Liver (tissue), 9 donors: ENCODE results near the gene GUCY1A1. TPM values are rescaled to one million over a fixed set of nuclear protein-coding genes. Genes with fewer than 3 reads are reported as not detected.
A peak's percentile ranks its signal among the peaks of the same experiment; 100 is the strongest.

Experiments
- DNase-seq: peaks from one replicate; pipeline ENCODE4 v3.0.0-alpha.2; 2017; ENCODE audit warnings: low spot score
- H3K27ac ChIP-seq, 2 donors: one replicate each; pipeline ENCODE4 v1.7.0; 2013; ENCODE audit warnings: inconsistent platforms in 2 of 2, low read length in 2 of 2, control low read depth in 1 of 2, low read depth in 1 of 2, mild to moderate bottlenecking in 1 of 2
- H3K27me3 ChIP-seq, 4 donors: one replicate each; pipeline versions ENCODE4 v1.6.1 to v1.7.0; 2013; ENCODE audit warnings: low read length in 3 of 4, inconsistent platforms in 1 of 4, mild to moderate bottlenecking in 1 of 4, moderate library complexity in 1 of 4; ENCODE audit not compliant: control insufficient read depth in 4 of 4, insufficient read depth in 4 of 4
- H3K36me3 ChIP-seq, 4 donors: one replicate each; pipeline versions ENCODE4 v1.6.1 to v1.7.0; 2013; ENCODE audit warnings: low read length in 3 of 4, mild to moderate bottlenecking in 3 of 4, low read depth in 1 of 4, moderate library complexity in 1 of 4; ENCODE audit not compliant: control insufficient read depth in 4 of 4, insufficient read depth in 3 of 4
- H3K4me1 ChIP-seq, 4 donors: one replicate each; pipeline versions ENCODE4 v1.6.1 to v1.7.0; 2013; ENCODE audit warnings: low read length in 3 of 4, mild to moderate bottlenecking in 3 of 4, moderate library complexity in 1 of 4; ENCODE audit not compliant: control insufficient read depth in 4 of 4, insufficient read depth in 4 of 4
- H3K4me3 ChIP-seq, 3 donors: one replicate each; pipeline versions ENCODE4 v1.6.1 to v1.7.0; 2013; ENCODE audit warnings: low read length in 3 of 3, control low read depth in 1 of 3, low read depth in 1 of 3, mild to moderate bottlenecking in 1 of 3
- H3K9ac ChIP-seq, 2 donors: one replicate each; pipeline ENCODE4 v1.7.0; 2013; ENCODE audit warnings: low read length in 2 of 2, mild to moderate bottlenecking in 2 of 2, moderate library complexity in 2 of 2, control low read depth in 1 of 2, low read depth in 1 of 2
- H3K9me3 ChIP-seq, 4 donors: one replicate each; pipeline versions ENCODE4 v1.6.1 to v1.7.0; 2013; ENCODE audit warnings: low read length in 3 of 4; ENCODE audit not compliant: control insufficient read depth in 4 of 4
- EGR1 ChIP-seq, 2 donors: IDR thresholded peaks; 2 replicates each; pipeline ENCODE4 v1.6.1; 2016 to 2018; ENCODE audit warnings: antibody characterized with exemption in 2 of 2, low read depth in 2 of 2
- FOXA1 ChIP-seq: IDR thresholded peaks from 2 replicates; pipeline ENCODE4 v1.6.1; 2016; ENCODE audit warnings: antibody characterized with exemption
- GABPA ChIP-seq, 2 donors: IDR thresholded peaks in 1 of 2; conservative IDR thresholded peaks in 1 of 2; 2 replicates each; pipeline ENCODE4 v1.6.1; 2016; ENCODE audit warnings: antibody characterized with exemption in 2 of 2, mild to moderate bottlenecking in 1 of 2, moderate library complexity in 1 of 2
- HNF4A ChIP-seq, 2 donors: conservative IDR thresholded peaks; 2 replicates each; pipeline ENCODE4 v1.6.1; 2016; ENCODE audit warnings: antibody characterized with exemption in 2 of 2, mild to moderate bottlenecking in 2 of 2
- HNF4G ChIP-seq: IDR thresholded peaks from 2 replicates; pipeline ENCODE4 v1.6.1; 2016; ENCODE audit warnings: antibody characterized with exemption
- JUND ChIP-seq, 2 donors: IDR thresholded peaks; 2 replicates each; pipeline ENCODE4 v1.6.1; 2016; ENCODE audit warnings: antibody characterized with exemption in 2 of 2
- MAX ChIP-seq: IDR thresholded peaks from 2 replicates; pipeline ENCODE4 v1.6.1; 2016; ENCODE audit warnings: antibody characterized with exemption
- NR2F2 ChIP-seq: IDR thresholded peaks from 2 replicates; pipeline ENCODE4 v1.6.1; 2016; ENCODE audit warnings: antibody characterized with exemption
- RAD21 ChIP-seq, 2 donors: IDR thresholded peaks; 2 replicates each; pipeline ENCODE4 v1.6.1; 2016; ENCODE audit warnings: antibody characterized with exemption in 2 of 2, mild to moderate bottlenecking in 2 of 2
- RXRA ChIP-seq, 2 donors: IDR thresholded peaks; 2 replicates each; pipeline ENCODE4 v1.6.1; 2017 to 2018; ENCODE audit warnings: antibody characterized with exemption in 2 of 2, mild to moderate bottlenecking in 1 of 2
- SP1 ChIP-seq: IDR thresholded peaks from 2 replicates; pipeline ENCODE4 v1.6.1; 2018; ENCODE audit warnings: antibody characterized with exemption, mild to moderate bottlenecking
- TAF1 ChIP-seq: conservative IDR thresholded peaks from 2 replicates; pipeline ENCODE4 v1.6.1; 2016; ENCODE audit warnings: antibody characterized with exemption, mild to moderate bottlenecking
- YY1 ChIP-seq: IDR thresholded peaks from 2 replicates; pipeline ENCODE4 v1.6.1; 2016; ENCODE audit warnings: antibody characterized with exemption, mild to moderate bottlenecking
- WGBS: extraction: QIAGEN DNeasy Blood & Tissue Kit; methylation state at CpG from one replicate; pipeline ENCODE4 v1.1.7; 2013; 5-methylcytosine and 5-hydroxymethylcytosine counted together
- polyA plus RNA-seq, 2 donors: library from polyadenylated mRNA; stranded (reverse) in 1 of 2; unstranded in 1 of 2; fragments of 200-250 nt in 1 of 2; fragments of >200 nt in 1 of 2; fragmentation: Nextera tagmentation in 1 of 2; extraction: Ambion mirVana in 1 of 2; gene quantifications; one replicate each; pipeline versions ENCODE4 v1.2.1 to v1.2.3, GENCODE V29; 2013 to 2015
- total RNA-seq, 2 donors: library from RNA; depleted of rRNA; stranded (reverse); fragments of >200 nt; gene quantifications; one replicate each; pipeline ENCODE4 v1.2.3, GENCODE V29; 2014
- TF ChIP-seq, protein P1 (sequence below): fragments of 150-350 bp; IDR thresholded peaks from 2 replicates; pipeline ENCODE4 v1.5.1; 2017; ENCODE audit warnings: improper control_type of control experiment, low read depth, low read length; ENCODE audit not compliant: missing input control
- TF ChIP-seq, protein P2 (sequence below): IDR thresholded peaks from 2 replicates; pipeline ENCODE4 v1.6.1; 2016; ENCODE audit warnings: antibody characterized with exemption
- TF ChIP-seq, protein P3 (sequence below): IDR thresholded peaks from 2 replicates; pipeline ENCODE4 v1.6.1; 2016; ENCODE audit warnings: antibody characterized with exemption
- donor health status: healthy.
- donor health status: healthy.
- donor health status: healthy.
- donor health status: healthy.
- donor health status: healthy.

GUCY1A1 gene
- total and polyA plus RNA-seq, 4 donors, result 2.8 to 13.5 (median 7.6) TPM

DNA sequence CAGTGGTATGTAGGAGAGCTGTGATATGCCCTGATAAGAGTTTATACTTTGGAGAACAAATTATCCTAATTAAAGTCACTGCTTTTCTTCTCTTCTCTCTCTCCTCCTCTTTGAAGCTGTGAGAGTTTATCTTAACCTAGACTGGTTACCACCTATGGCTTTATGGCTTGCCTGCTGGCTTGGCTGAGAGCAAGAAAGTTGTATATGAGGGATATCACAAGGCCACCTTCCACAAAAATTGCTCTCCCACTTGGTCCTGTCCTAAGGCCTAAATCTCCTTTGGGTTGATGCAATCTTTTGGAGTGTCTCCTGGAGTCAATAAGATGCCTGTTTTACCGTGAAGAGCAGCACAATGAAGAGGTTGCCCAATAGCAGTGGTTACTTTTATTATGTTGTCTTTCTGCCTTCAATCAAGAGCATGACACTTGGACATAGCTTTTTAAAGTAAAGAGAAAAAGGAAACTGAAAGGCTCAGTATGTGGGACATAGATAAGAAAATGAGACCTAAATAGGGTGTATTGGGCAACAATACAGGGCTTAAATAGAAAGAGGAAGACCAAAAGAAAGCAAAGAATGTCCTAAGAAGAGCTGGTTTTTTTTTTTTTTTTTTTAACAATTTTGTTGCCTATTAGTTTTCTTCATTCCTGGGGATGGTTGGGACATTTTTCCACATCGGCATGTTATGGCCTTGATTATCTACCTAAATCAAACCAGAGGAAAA lies 9.2 kb downstream of the GUCY1A1 start (continued):
- TF ChIP-seq, protein P1, sequence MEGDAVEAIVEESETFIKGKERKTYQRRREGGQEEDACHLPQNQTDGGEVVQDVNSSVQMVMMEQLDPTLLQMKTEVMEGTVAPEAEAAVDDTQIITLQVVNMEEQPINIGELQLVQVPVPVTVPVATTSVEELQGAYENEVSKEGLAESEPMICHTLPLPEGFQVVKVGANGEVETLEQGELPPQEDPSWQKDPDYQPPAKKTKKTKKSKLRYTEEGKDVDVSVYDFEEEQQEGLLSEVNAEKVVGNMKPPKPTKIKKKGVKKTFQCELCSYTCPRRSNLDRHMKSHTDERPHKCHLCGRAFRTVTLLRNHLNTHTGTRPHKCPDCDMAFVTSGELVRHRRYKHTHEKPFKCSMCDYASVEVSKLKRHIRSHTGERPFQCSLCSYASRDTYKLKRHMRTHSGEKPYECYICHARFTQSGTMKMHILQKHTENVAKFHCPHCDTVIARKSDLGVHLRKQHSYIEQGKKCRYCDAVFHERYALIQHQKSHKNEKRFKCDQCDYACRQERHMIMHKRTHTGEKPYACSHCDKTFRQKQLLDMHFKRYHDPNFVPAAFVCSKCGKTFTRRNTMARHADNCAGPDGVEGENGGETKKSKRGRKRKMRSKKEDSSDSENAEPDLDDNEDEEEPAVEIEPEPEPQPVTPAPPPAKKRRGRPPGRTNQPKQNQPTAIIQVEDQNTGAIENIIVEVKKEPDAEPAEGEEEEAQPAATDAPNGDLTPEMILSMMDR, result no peak
- TF ChIP-seq TAF1 (no peak), GABPA (IDR thresholded peaks at IDR 0.05 in 1 of 2, conservative IDR thresholded peaks at IDR 0.05 in 1 of 2) (no peak)
- TF ChIP-seq, protein P2, sequence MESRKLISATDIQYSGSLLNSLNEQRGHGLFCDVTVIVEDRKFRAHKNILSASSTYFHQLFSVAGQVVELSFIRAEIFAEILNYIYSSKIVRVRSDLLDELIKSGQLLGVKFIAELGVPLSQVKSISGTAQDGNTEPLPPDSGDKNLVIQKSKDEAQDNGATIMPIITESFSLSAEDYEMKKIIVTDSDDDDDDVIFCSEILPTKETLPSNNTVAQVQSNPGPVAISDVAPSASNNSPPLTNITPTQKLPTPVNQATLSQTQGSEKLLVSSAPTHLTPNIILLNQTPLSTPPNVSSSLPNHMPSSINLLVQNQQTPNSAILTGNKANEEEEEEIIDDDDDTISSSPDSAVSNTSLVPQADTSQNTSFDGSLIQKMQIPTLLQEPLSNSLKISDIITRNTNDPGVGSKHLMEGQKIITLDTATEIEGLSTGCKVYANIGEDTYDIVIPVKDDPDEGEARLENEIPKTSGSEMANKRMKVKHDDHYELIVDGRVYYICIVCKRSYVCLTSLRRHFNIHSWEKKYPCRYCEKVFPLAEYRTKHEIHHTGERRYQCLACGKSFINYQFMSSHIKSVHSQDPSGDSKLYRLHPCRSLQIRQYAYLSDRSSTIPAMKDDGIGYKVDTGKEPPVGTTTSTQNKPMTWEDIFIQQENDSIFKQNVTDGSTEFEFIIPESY, result no peak

DNA sequence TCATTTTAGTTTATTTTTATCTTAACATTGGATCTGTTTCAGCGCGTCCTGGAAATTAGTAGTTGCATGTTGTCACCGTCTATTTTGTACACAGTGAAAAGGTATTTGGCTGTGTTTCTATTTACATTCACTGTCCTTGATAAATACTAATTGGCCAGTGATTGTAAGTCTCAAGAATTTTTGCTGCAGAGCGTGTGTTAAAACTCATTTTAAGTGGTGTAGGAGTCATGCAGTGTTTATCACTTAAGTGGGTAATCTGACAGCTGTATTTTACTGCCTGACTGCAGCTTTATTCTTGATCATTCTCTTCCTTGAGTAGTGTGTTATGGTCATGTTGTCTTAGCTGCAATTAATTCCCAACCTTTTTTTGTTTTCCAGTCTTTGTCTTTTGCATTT lies 9.8 kb downstream of the GUCY1A1 start:
- H3K4me1 ChIP-seq, result peaks cover 0 to 8% (median 0%) of the 10 kb centered on the region in 4 donors
- DNase-seq, result no peak
- no peak for TF ChIP-seq YY1
- H3K4me3 ChIP-seq, result no peak overlapping the region
- WGBS, result 49% methylated on average over 4 of the region's 4 CpGs
- no peaks in the 10 kb centered on the region for H3K27me3 ChIP-seq
- no peaks in the 10 kb centered on the region for H3K9me3 ChIP-seq
- H3K9ac ChIP-seq, result no peak overlapping the region
- H3K27ac ChIP-seq, result peak overlapping the region in 1 of 2 donors; percentile 2
- H3K36me3 ChIP-seq, result no peaks in the 10 kb centered on the region

DNA sequence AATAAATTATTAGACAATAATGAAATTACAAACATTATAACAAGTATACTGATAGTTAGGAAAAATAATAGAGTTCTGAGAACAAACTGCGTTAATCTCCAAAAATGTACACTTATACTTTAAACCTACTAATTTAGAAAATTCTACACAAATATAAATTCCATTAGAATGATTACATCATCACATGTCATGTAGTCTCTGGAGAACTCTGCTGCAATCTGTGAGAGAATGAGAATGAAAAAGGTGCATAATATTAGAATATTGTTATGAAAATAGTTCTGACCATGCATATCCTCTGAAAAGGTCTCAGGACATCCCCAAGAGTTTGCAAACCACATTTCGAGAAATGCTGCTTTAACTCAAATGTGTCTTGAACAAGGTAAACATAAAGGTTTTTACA lies 11.4 kb downstream of the GUCY1A1 start:
- no peaks in the 10 kb centered on the region for H3K9me3 ChIP-seq
- TF ChIP-seq MAX (no peak), RXRA (IDR thresholded peaks at IDR 0.05) (no peak), NR2F2 (no peak), RAD21 (IDR thresholded peaks at IDR 0.05) (no peak), EGR1 (IDR thresholded peaks at IDR 0.05; ENCODE audit: low read depth in 2 of 2) (no peak), HNF4A (conservative IDR thresholded peaks at IDR 0.05) (no peak), SP1 (no peak), GABPA (IDR thresholded peaks at IDR 0.05 in 1 of 2, conservative IDR thresholded peaks at IDR 0.05 in 1 of 2) (no peak), HNF4G (no peak), YY1 (no peak), FOXA1 (no peak), JUND (IDR thresholded peaks at IDR 0.05) (no peak)
- TF ChIP-seq, protein P2, result no peak
- TF ChIP-seq, protein P1, result no peak
- TF ChIP-seq, protein P3, sequence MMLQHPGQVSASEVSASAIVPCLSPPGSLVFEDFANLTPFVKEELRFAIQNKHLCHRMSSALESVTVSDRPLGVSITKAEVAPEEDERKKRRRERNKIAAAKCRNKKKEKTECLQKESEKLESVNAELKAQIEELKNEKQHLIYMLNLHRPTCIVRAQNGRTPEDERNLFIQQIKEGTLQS, result no peak
- no peak overlapping the region for H3K27ac ChIP-seq
- no peak overlapping the region for H3K4me3 ChIP-seq
- no peak overlapping the region for H3K9ac ChIP-seq
- no peaks in the 10 kb centered on the region for H3K36me3 ChIP-seq
- WGBS, result 87% methylated on average over 2 of the region's 2 CpGs
- peaks cover 0 to 4% (median 0%) of the 10 kb centered on the region in 4 donors for H3K4me1 ChIP-seq
- DNase-seq, result no peak
- no peaks in the 10 kb centered on the region for H3K27me3 ChIP-seq
